NCI-H69 (cell line): ENCODE measurements around the gene LIN37.

ENCODE experiments used
- DNase-seq: peaks from one replicate; lab custom pipeline; 2025; lab: John Stamatoyannopoulos, UW

LIN37 gene

GRCh38 chr19:35734889-35735288 lies 13.5 kb upstream of the LIN37 start:
- no peak for DNase-seq

- DNase-seq, result peak; percentile 9
These were observed 11.2 kb upstream of the LIN37 start for GRCh38 chr19:35736913-35737886.

GRCh38 chr19:35738021-35738886 lies 10.1 kb upstream of the LIN37 start:
- no peak for DNase-seq

- DNase-seq, result no peak
These were observed 9.5 kb upstream of the LIN37 start for GRCh38 chr19:35738887-35739229.

GRCh38 chr19:35739275-35740107 lies 8.9 kb upstream of the LIN37 start:
- no peak for DNase-seq

- no peak for DNase-seq
These were observed 8.3 kb upstream of the LIN37 start for GRCh38 chr19:35740108-35740422.

GRCh38 chr19:35740423-35741202 lies 7.8 kb upstream of the LIN37 start:
- DNase-seq, result peak; percentile 99

- DNase-seq, result no peak
These were observed 7.2 kb upstream of the LIN37 start for GRCh38 chr19:35741203-35741515.

- DNase-seq, result no peak
These were observed 6.2 kb upstream of the LIN37 start, which contains the start of gene IGFLR1 for GRCh38 chr19:35742121-35742724. TSS of gene IGFLR1 (minus strand) at chr19:35742452. CDS start at chr19:35741180, 1,272 bp downstream.

GRCh38 chr19:35743640-35744429 lies 4.5 kb upstream of the LIN37 start:
- no peak for DNase-seq

- DNase-seq, result peak; percentile 98
These were observed 3.7 kb upstream of the LIN37 start for GRCh38 chr19:35744430-35745327.

GRCh38 chr19:35745328-35746086 lies 2.9 kb upstream of the LIN37 start, which contains the start of the genes PSENEN and U2AF1L4:
TSS of gene PSENEN (plus strand) at chr19:35745651. CDS start at chr19:35745931, 280 bp downstream.
TSS of gene U2AF1L4 (minus strand) at chr19:35745418. CDS start at chr19:35745391, 27 bp downstream.
- DNase-seq, result peak; percentile 100

- no peak for DNase-seq
These were observed 2.3 kb upstream of the LIN37 start for GRCh38 chr19:35746087-35746462.

- DNase-seq, result no peak
These were observed 1.8 kb upstream of the LIN37 start for GRCh38 chr19:35746531-35746930.

- no peak for DNase-seq
These were observed 1.8 kb downstream of the LIN37 start for GRCh38 chr19:35750167-35750566.

GRCh38 chr19:35751839-35752745 lies 3.7 kb downstream of the LIN37 start:
- DNase-seq, result no peak

GRCh38 chr19:35752746-35753350 lies 4.5 kb downstream of the LIN37 start:
- DNase-seq, result no peak
